ENCODE measurements around the gene MRAP.
A peak's percentile ranks its signal among the peaks of the same experiment; 100 is the strongest.

Gene MRAP

DNA sequence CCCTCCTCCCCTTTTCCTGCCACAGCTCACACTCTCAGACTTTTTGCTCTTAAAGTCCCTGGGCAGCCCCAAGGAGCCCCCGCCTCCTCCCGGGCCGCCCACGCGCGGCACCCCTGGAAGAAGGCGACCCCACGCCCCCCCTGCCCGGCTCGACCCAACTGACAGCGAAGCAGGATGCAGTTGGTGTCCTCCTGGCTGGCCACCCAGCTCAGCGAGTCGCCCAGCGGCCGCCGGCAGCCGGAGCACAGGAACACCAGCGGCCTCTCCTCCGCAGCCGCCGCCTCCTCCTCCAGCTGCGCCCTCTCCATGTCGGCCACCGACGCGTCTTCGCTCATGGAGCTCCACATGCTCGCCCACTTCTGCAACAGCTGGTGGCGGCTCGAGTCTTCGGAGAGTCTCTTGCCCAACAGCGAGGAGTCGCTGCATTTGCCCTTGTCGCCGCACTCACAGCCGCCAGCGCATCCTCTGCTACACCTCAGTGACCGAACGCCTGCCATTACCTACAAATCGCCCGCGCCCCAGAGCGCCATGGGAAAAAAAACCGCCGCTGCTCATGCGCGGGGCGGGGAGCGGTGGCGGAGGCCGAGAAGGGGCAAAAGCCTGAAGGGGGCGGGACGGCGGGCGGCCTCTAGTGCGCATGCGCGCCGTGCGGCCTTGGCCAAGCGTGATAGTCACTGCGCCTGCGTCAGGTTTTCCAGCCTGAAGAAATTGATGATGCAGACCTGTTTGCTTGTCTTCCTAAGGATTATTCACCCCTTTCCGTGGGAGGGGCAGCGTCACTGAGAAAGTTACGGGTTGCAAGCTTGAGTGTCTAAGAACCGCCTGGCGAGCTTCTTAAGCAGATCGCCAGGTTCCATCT lies 19.9 kb upstream of the MRAP start, which contains the start of gene MIS18A (continued):
- TF ChIP-seq, protein P1, sequence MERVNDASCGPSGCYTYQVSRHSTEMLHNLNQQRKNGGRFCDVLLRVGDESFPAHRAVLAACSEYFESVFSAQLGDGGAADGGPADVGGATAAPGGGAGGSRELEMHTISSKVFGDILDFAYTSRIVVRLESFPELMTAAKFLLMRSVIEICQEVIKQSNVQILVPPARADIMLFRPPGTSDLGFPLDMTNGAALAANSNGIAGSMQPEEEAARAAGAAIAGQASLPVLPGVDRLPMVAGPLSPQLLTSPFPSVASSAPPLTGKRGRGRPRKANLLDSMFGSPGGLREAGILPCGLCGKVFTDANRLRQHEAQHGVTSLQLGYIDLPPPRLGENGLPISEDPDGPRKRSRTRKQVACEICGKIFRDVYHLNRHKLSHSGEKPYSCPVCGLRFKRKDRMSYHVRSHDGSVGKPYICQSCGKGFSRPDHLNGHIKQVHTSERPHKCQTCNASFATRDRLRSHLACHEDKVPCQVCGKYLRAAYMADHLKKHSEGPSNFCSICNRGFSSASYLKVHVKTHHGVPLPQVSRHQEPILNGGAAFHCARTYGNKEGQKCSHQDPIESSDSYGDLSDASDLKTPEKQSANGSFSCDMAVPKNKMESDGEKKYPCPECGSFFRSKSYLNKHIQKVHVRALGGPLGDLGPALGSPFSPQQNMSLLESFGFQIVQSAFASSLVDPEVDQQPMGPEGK (tag by site-specific recombination; IDR thresholded peaks at IDR 0.05), result peak; percentile 77
- TF ChIP-seq ZNF416 (tag by site-specific recombination; IDR thresholded peaks at IDR 0.05), result no peak
- no peak for TF ChIP-seq TRIM28 (IDR thresholded peaks at IDR 0.05; ENCODE audit: borderline replicate concordance, low read length)
- TF ChIP-seq SP7 (tag by site-specific recombination; IDR thresholded peaks at IDR 0.05), result peak; percentile 92
- no peak for TF ChIP-seq ZNF174 (tag by site-specific recombination; IDR thresholded peaks at IDR 0.05)
- TF ChIP-seq SCRT2 (tag by site-specific recombination; IDR thresholded peaks at IDR 0.05), result peak; percentile 98
- TF ChIP-seq, protein P2, sequence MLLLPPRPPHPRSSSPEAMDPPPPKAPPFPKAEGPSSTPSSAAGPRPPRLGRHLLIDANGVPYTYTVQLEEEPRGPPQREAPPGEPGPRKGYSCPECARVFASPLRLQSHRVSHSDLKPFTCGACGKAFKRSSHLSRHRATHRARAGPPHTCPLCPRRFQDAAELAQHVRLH (tag by site-specific recombination; IDR thresholded peaks at IDR 0.05), result peak; percentile 68; the same call in 1 of the 2 replicates
- TF ChIP-seq ZBTB8A (tag by site-specific recombination; IDR thresholded peaks at IDR 0.05), result peak; percentile 56
- peak; percentile 91 for TF ChIP-seq ZEB2 (tag by site-specific recombination; IDR thresholded peaks at IDR 0.05)
- peak; percentile 42; the same call in 1 of the 2 replicates for TF ChIP-seq ZFP69B (tag by site-specific recombination; IDR thresholded peaks at IDR 0.05)
- TF ChIP-seq IKZF3 (tag by site-specific recombination; IDR thresholded peaks at IDR 0.05), result peak; percentile 68; the same call in 1 of the 2 replicates
- peak; percentile 78 for TF ChIP-seq ZNF335 (tag by site-specific recombination; conservative IDR thresholded peaks at IDR 0.05)
- TF ChIP-seq, protein P3, sequence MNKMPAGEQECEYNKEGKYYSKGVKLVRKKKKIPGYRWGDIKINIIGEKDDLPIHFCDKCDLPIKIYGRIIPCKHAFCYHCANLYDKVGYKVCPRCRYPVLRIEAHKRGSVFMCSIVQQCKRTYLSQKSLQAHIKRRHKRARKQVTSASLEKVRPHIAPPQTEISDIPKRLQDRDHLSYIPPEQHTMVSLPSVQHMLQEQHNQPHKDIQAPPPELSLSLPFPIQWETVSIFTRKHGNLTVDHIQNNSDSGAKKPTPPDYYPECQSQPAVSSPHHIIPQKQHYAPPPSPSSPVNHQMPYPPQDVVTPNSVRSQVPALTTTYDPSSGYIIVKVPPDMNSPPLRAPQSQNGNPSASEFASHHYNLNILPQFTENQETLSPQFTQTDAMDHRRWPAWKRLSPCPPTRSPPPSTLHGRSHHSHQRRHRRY (tag by site-specific recombination; IDR thresholded peaks at IDR 0.05), result no peak
- TF ChIP-seq, protein P4, sequence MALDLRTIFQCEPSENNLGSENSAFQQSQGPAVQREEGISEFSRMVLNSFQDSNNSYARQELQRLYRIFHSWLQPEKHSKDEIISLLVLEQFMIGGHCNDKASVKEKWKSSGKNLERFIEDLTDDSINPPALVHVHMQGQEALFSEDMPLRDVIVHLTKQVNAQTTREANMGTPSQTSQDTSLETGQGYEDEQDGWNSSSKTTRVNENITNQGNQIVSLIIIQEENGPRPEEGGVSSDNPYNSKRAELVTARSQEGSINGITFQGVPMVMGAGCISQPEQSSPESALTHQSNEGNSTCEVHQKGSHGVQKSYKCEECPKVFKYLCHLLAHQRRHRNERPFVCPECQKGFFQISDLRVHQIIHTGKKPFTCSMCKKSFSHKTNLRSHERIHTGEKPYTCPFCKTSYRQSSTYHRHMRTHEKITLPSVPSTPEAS (tag by site-specific recombination; IDR thresholded peaks at IDR 0.05), result peak; percentile 54; the same call in 1 of the 2 replicates
- peak; percentile 94 for TF ChIP-seq ZNF76 (tag by site-specific recombination; IDR thresholded peaks at IDR 0.05; ENCODE audit: borderline replicate concordance, low read depth)
- TF ChIP-seq, protein P5, sequence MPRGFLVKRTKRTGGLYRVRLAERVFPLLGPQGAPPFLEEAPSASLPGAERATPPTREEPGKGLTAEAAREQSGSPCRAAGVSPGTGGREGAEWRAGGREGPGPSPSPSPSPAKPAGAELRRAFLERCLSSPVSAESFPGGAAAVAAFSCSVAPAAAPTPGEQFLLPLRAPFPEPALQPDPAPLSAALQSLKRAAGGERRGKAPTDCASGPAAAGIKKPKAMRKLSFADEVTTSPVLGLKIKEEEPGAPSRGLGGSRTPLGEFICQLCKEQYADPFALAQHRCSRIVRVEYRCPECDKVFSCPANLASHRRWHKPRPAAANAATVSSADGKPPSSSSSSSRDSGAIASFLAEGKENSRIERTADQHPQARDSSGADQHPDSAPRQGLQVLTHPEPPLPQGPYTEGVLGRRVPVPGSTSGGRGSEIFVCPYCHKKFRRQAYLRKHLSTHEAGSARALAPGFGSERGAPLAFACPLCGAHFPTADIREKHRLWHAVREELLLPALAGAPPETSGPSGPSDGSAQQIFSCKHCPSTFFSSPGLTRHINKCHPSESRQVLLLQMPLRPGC (tag by site-specific recombination; IDR thresholded peaks at IDR 0.05), result peak; percentile 48; the same call in 1 of the 2 replicates
- TF ChIP-seq, protein P6, sequence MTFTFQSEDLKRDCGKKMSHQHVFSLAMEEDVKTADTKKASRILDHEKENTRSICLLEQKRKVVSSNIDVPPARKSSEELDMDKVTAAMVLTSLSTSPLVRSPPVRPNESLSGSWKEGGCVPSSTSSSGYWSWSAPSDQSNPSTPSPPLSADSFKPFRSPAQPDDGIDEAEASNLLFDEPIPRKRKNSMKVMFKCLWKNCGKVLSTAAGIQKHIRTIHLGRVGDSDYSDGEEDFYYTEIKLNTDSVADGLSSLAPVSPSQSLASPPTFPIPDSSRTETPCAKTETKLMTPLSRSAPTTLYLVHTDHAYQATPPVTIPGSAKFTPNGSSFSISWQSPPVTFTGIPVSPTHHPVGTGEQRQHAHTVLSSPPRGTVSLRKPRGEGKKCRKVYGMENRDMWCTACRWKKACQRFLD (tag by site-specific recombination; IDR thresholded peaks at IDR 0.05), result no peak
- peak; percentile 85 for TF ChIP-seq ZNF600 (tag by site-specific recombination; IDR thresholded peaks at IDR 0.05)
- no peak for TF ChIP-seq ZNF140 (tag by site-specific recombination; IDR thresholded peaks at IDR 0.05)
- TF ChIP-seq, protein P7, sequence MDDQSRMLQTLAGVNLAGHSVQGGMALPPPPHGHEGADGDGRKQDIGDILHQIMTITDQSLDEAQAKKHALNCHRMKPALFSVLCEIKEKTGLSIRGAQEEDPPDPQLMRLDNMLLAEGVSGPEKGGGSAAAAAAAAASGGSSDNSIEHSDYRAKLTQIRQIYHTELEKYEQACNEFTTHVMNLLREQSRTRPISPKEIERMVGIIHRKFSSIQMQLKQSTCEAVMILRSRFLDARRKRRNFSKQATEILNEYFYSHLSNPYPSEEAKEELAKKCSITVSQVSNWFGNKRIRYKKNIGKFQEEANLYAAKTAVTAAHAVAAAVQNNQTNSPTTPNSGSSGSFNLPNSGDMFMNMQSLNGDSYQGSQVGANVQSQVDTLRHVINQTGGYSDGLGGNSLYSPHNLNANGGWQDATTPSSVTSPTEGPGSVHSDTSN (CRISPR knock-in tag; IDR thresholded peaks at IDR 0.05), result peak; percentile 53; the same call in 1 of the 2 replicates
- no peak for TF ChIP-seq SETDB1 (IDR thresholded peaks at IDR 0.05; ENCODE audit: insufficient read length, low read length)
- no peak for TF ChIP-seq ZSCAN30 (tag by site-specific recombination; IDR thresholded peaks at IDR 0.05)
- peak; percentile 97 for TF ChIP-seq KLF16 (tag by site-specific recombination; IDR thresholded peaks at IDR 0.05)
- no peak for TF ChIP-seq ZNF785 (tag by site-specific recombination; IDR thresholded peaks at IDR 0.05)
- TF ChIP-seq, protein P8, sequence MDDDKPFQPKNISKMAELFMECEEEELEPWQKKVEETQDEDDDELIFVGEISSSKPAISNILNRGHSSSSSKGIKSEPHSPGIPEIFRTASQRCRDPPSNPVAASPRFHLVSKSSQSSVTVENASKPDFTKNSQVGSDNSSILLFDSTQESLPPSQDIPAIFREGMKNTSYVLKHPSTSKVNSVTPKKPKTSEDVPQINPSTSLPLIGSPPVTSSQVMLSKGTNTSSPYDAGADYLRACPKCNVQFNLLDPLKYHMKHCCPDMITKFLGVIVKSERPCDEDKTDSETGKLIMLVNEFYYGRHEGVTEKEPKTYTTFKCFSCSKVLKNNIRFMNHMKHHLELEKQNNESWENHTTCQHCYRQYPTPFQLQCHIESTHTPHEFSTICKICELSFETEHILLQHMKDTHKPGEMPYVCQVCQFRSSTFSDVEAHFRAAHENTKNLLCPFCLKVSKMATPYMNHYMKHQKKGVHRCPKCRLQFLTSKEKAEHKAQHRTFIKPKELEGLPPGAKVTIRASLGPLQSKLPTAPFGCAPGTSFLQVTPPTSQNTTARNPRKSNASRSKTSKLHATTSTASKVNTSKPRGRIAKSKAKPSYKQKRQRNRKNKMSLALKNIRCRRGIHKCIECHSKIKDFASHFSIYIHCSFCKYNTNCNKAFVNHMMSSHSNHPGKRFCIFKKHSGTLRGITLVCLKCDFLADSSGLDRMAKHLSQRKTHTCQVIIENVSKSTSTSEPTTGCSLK (tag by site-specific recombination; IDR thresholded peaks at IDR 0.05), result no peak
- TF ChIP-seq ZNF366 (tag by site-specific recombination; conservative IDR thresholded peaks at IDR 0.05), result peak; percentile 82
- 0 out of 2 replicates have a peak, but pooled peaks have one; percentile 47 for TF ChIP-seq ZSCAN16 (tag by site-specific recombination; IDR thresholded peaks at IDR 0.05)
- no peak for TF ChIP-seq ZNF426 (tag by site-specific recombination; IDR thresholded peaks at IDR 0.05)
- peak; percentile 17; the same call in 1 of the 2 replicates for TF ChIP-seq ZNF10 (tag by site-specific recombination; IDR thresholded peaks at IDR 0.05)

Data from HEK293 (cell line).